ENCODE results near the gene SSPN.

DNA sequence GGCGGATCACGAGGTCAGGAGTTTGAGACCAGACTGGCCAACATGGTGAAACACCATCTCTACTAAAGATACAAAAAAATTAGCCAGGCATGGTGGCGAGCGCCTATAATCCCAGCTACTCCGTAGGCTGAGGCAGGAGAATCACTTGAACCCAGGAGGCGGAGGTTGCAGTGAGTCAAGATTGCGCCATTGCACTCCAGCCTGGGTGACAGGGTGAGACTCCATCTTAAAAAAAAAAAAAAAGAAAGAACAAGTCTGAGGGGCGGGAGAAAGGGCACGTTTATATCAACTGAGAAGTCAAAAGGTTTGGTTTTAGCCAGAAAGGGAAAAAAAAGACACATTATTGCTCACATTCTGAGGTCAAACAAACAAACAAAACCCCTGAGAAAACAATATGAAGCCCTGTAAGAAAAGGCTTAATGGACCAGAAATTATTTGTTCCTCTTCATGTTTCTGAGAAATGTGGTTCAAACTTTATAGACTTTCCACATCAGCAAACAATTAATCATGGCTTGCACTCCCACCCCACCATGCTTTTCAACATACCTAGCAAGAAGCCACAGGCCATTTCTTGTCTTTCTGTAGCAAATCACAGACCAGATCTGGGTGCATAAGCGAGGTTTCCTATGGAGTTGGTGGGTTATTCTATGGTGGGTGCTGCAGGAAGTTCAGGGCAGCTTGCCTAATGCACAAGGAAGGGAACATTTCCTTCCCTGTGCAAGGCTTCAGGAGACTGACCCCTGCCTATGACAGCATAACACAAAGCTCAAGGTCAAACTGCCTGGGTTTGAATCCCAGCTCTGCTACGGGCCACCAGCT, 80.1 kb downstream of the SSPN start:
- TF ChIP-seq, protein P1, sequence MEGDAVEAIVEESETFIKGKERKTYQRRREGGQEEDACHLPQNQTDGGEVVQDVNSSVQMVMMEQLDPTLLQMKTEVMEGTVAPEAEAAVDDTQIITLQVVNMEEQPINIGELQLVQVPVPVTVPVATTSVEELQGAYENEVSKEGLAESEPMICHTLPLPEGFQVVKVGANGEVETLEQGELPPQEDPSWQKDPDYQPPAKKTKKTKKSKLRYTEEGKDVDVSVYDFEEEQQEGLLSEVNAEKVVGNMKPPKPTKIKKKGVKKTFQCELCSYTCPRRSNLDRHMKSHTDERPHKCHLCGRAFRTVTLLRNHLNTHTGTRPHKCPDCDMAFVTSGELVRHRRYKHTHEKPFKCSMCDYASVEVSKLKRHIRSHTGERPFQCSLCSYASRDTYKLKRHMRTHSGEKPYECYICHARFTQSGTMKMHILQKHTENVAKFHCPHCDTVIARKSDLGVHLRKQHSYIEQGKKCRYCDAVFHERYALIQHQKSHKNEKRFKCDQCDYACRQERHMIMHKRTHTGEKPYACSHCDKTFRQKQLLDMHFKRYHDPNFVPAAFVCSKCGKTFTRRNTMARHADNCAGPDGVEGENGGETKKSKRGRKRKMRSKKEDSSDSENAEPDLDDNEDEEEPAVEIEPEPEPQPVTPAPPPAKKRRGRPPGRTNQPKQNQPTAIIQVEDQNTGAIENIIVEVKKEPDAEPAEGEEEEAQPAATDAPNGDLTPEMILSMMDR (conservative IDR thresholded peaks at IDR 0.05; ENCODE audit: low read depth in 2 of 2) = no peak
- TF ChIP-seq EZH2 (IDR thresholded peaks at IDR 0.05; ENCODE audit: low read depth, unreplicated experiment) = no peak
- TF ChIP-seq CREB1 (CRISPR knock-in tag; IDR thresholded peaks at IDR 0.05; ENCODE audit: low read depth) = no peak
- TF ChIP-seq, protein P2, sequence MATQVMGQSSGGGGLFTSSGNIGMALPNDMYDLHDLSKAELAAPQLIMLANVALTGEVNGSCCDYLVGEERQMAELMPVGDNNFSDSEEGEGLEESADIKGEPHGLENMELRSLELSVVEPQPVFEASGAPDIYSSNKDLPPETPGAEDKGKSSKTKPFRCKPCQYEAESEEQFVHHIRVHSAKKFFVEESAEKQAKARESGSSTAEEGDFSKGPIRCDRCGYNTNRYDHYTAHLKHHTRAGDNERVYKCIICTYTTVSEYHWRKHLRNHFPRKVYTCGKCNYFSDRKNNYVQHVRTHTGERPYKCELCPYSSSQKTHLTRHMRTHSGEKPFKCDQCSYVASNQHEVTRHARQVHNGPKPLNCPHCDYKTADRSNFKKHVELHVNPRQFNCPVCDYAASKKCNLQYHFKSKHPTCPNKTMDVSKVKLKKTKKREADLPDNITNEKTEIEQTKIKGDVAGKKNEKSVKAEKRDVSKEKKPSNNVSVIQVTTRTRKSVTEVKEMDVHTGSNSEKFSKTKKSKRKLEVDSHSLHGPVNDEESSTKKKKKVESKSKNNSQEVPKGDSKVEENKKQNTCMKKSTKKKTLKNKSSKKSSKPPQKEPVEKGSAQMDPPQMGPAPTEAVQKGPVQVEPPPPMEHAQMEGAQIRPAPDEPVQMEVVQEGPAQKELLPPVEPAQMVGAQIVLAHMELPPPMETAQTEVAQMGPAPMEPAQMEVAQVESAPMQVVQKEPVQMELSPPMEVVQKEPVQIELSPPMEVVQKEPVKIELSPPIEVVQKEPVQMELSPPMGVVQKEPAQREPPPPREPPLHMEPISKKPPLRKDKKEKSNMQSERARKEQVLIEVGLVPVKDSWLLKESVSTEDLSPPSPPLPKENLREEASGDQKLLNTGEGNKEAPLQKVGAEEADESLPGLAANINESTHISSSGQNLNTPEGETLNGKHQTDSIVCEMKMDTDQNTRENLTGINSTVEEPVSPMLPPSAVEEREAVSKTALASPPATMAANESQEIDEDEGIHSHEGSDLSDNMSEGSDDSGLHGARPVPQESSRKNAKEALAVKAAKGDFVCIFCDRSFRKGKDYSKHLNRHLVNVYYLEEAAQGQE (IDR thresholded peaks at IDR 0.05; ENCODE audit: unreplicated experiment) = no peak
- TF ChIP-seq JUNB (IDR thresholded peaks at IDR 0.05; ENCODE audit: unreplicated experiment) = no peak
- no peak for TF ChIP-seq POLR2AphosphoS5 (IDR thresholded peaks at IDR 0.05; ENCODE audit: low read depth)
- TF ChIP-seq EZH2phosphoT487 (IDR thresholded peaks at IDR 0.05; ENCODE audit: unreplicated experiment) = no peak
- TF ChIP-seq ZNF114 (CRISPR knock-in tag; IDR thresholded peaks at IDR 0.05) = no peak
